GM18508 (cell line): ENCODE measurements around the gene ASCC3.

Source experiments
- ATAC-seq: cut with Tn5 transposase; IDR thresholded peaks from one replicate; pipeline ENCODE4 v1.9.1; 2021; ENCODE audit warnings: moderate number of reproducible peaks; ENCODE audit not compliant: insufficient read depth, unreplicated experiment

Gene ASCC3

DNA sequence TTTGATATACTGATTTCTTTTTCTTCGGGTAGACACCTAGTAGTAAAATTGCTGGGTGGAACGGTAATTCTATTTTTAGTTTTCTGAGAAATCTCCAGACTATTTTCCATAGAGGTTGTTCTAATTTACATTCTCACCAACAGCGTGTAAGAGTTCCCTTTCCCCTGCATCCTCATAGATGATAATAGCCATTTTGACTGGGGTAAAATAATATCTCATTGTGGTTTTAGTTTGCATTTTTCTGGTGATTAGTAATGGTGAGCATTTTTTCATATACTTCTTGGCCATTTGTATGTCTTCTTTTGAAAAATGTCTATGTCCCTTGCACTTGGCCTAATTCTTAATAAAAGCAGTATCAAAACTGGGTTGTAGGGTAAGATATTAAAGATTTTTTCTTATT is 267.5 kb downstream of the ASCC3 start:
- ATAC-seq, result no peak

- ATAC-seq, result no peak
Measured at GRCh38 chr6:100612094-100612493, 269.0 kb downstream of the ASCC3 start.

DNA sequence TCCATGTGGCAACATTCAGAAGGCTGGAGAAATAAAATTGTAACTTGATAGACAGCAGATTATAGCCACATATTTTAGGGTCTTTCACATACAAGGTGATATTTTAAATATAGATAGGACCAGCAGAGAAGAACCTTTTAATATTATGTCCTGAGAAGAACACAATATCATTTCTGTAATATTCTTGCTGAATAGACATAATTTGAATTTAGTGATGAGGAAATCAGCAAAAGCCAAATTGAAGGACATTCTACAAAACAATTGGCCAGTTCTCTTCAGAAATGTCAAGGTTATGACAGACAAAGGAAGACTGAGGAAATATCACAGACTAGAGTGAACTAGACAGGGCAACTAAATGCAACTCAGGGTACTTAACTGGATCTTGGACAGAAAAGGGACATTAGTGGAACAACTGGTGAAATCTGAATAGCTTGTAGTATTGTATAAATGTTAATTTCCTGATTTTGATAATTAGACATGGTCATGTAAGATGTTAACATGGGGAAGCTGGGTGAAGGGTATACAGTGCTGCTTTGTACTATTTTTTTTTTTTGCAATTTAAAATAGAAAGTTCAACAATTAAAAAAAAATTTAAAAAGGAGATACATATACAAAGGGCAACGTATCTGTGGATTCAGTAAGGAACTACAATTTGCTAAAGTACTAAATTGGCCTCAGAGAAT is 281.9 kb downstream of the ASCC3 start:
- ATAC-seq, result no peak

DNA sequence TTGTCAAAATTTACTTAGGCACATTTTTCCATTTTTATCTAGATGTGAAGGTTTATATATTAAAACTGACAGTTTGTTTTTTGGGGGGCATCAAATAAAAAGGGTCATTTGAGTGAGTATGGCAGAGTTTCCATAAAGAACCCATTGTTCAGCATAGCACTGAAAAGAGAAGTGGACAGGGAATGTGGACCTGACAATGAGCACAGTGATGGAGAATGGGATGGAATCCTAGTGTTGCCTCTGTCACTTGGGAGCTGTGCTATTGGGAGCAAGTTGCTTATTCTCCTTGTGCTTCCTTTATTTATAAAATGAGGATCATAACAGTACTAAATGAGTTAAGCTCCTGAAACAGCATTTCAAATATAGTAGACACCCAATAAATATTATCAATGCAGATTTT is 285.7 kb downstream of the ASCC3 start:
- no peak for ATAC-seq

GRCh38 chr6:100593522-100593921 is 287.6 kb downstream of the ASCC3 start:
- no peak for ATAC-seq

DNA sequence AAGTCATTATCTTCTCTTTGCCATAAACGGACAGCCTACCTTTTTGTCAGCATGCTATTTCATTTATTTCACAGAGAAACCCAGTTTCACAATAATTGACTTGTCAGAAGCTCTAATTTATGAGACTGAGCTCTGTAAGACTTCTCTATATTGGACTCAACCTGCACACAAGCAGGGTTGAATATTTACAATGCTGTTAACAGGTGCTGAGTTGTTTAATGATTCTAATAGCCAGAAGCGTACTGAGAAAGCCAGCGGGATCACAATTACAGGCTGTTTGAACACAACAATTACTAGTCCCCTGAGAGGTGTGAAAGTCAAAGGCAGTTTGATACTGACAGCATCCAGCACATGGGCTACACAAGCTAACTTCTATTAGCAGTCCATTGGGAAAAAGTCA is 288.2 kb downstream of the ASCC3 start:
- no peak for ATAC-seq

- no peak for ATAC-seq
Measured at GRCh38 chr6:100577425-100577824, 303.7 kb downstream of the ASCC3 start.

DNA sequence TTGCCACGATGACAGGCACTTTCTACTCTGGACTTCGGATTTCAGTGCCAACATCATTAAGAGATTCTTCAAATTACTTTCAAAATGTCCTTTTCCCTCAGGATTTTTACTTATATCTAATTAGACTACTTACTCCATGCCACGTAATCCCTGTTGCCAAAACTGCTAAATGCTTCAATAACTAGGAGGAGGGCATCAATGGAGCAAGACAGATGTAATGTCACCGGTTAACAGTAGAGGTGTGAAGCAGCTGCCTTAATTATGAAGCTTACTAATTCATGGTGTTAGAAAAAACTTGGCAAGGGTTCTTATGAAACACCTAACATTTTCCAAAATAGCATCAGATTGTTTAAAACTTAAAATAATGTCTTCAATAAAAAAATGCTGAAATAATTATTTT is 305.2 kb downstream of the ASCC3 start:
- ATAC-seq, result no peak

DNA sequence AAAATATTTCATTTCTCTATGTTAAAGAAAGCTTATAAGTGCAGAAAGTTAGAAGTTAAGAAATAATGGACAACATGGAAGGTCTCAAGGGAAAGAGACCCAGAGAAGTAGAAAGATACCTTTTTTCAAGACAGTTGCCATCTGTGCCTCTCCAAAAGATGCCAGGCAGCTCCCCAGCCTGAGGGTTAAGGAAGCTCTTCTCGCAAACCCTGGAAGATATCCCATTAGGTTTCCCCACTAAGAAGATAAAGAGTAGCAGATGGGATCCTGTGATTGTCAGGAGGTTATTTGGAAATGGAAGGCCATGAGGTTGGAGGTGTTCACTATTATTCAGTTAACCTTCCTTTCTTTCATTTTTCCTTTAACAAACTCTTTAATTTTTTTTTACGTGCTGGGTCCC is 306.3 kb downstream of the ASCC3 start:
- no peak for ATAC-seq

- ATAC-seq, result no peak
Measured at GRCh38 chr6:100573166-100573565, 308.0 kb downstream of the ASCC3 start.

GRCh38 chr6:100568255-100568654 is 312.9 kb downstream of the ASCC3 start:
- ATAC-seq, result no peak

- no peak for ATAC-seq
Measured at GRCh38 chr6:100566563-100566962, 314.6 kb downstream of the ASCC3 start.

GRCh38 chr6:100565439-100566104 is 315.6 kb downstream of the ASCC3 start:
- ATAC-seq, result no peak

GRCh38 chr6:100559859-100560258 is 321.3 kb downstream of the ASCC3 start:
- no peak for ATAC-seq

- ATAC-seq, result no peak
Measured at GRCh38 chr6:100554228-100554627, 326.9 kb downstream of the ASCC3 start.

DNA sequence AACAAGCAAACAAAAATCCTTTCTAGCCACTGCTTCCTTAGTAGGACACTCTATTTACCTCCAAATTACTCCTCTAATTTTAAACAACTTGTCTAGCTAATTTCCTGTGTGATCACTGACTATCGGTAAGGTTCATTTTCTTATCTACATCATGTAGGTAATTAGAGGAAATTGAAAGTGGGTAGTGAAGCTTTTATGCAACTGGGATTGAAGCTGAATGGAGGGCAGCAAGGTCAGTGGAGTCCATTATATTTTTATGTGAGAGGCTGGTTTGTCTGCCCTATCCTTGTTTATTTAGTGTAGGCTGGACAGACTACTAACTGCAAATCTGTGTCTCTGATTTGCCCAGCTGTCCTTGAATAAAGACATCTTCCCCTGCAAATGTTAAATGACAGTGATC is 327.9 kb downstream of the ASCC3 start:
- ATAC-seq, result no peak

GRCh38 chr6:100549406-100550167 is 331.5 kb downstream of the ASCC3 start:
- ATAC-seq, result no peak

GRCh38 chr6:100538086-100538485 is 343.0 kb downstream of the ASCC3 start:
- no peak for ATAC-seq

DNA sequence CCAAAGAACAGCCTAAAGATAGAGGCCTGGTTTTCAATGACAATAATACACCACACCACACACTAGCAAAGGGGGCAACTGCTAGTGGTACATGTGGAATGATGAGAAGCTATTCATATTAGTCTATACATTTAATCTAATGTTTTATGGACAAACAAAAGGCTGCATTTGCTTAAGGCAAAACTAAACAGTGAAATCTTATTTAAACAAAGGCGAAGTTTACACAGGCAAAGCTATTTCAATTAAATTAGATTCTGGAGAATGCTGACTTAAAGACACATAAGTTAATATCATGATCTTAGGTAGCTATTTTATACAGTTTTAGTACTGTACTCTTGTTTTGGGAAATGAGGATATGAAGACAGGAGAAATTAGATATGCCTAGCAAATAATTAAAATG is 362.5 kb downstream of the ASCC3 start:
- no peak for ATAC-seq

- ATAC-seq, result no peak
Measured at GRCh38 chr6:100517633-100518032, 363.5 kb downstream of the ASCC3 start.

GRCh38 chr6:100517106-100517505 is 364.0 kb downstream of the ASCC3 start:
- ATAC-seq, result no peak
